ENCODE results near the gene PNCK. TPM values are rescaled to one million over a fixed set of nuclear protein-coding genes. Genes with fewer than 3 reads are reported as not detected.

PNCK gene
- total RNA-seq, 1 experiment from 2014 or later = 26.8 TPM

GRCh38 chrX:153703036-153703370 is 29.4 kb upstream of the PNCK start:
- no CpG with 5 or more reads among the region's 16 CpGs for WGBS (ENCODE audit: extremely low coverage, insufficient read length, low lambda C conversion rate)
- Mint-ChIP-seq H3K36me3 (ENCODE audit: insufficient read depth in 1 of 3, low read depth in 3 of 3) (peaks cover 23 to 56% (median 50%) of the 10 kb centered on the region in 3 experiments), H3K27ac (no peak overlapping the region), H3K9me3 (peaks cover 64 to 80% of the 10 kb centered on the region in 2 experiments), H3K4me1 (no peaks in the 10 kb centered on the region; a peak in 1 of 4 replicates), H3K27me3 (ENCODE audit: low read depth) (no peaks in the 10 kb centered on the region; the same call in 1 of the 2 replicates), H3K4me3 (no peak overlapping the region)
- Histone ChIP-seq H2BK5ac (ENCODE audit: insufficient read length, low read length) (no peak overlapping the region), H3K4me2 (ENCODE audit: insufficient read depth, insufficient read length, low read length) (no peak overlapping the region), H3K27me3 (ENCODE audit: insufficient read depth, low read length) (no peaks in the 10 kb centered on the region), H3K4me1 (ENCODE audit: insufficient read depth, low read length) (no peaks in the 10 kb centered on the region), H3K23ac (ENCODE audit: insufficient read length, low read depth, low read length) (no peak overlapping the region), H2BK20ac (ENCODE audit: low read depth, low read length, poor library complexity, severe bottlenecking) (no peak overlapping the region), H3K79me1 (ENCODE audit: insufficient read depth, low read depth, low read length, poor library complexity, severe bottlenecking) (no peaks in the 10 kb centered on the region), H2BK15ac (ENCODE audit: low read depth, low read length) (no peak overlapping the region), H3K56ac (ENCODE audit: insufficient read length, low read depth, low read length) (no peak overlapping the region), H4K8ac (replicated peaks; ENCODE audit: insufficient read length, low read depth, low read length) (no peak overlapping the region), H3K4ac (ENCODE audit: low read depth, low read length) (no peak overlapping the region), H4K20me1 (ENCODE audit: control insufficient read depth, insufficient read depth, insufficient read length) (no peaks in the 10 kb centered on the region), H2AFZ (ENCODE audit: low read length) (no peak overlapping the region), H3K9me3 (ENCODE audit: control insufficient read depth, low read depth, low read length) (peaks cover 4% of the 10 kb centered on the region), H4K5ac (ENCODE audit: insufficient read length, low read depth, low read length) (no peak overlapping the region), H3T11ph (ENCODE audit: low read length) (no peak overlapping the region), H2BK12ac (ENCODE audit: insufficient read length, low read depth, low read length) (no peak overlapping the region), H3K23me2 (ENCODE audit: insufficient read length, low read depth, low read length, poor library complexity, severe bottlenecking) (no peaks in the 10 kb centered on the region), H3K9ac (ENCODE audit: extremely low read depth, insufficient read length, low read length) (no peak overlapping the region), H4K91ac (ENCODE audit: insufficient read length, low read depth, low read length) (no peak overlapping the region), H3K27ac (ENCODE audit: insufficient read length, low read depth, low read length) (no peak overlapping the region), H2BK120ac (ENCODE audit: low read depth, low read length, poor library complexity, severe bottlenecking) (no peak overlapping the region), H3K14ac (ENCODE audit: insufficient read depth, low read length) (no peak overlapping the region), H3K18ac (ENCODE audit: insufficient read length, low read depth, low read length) (no peak overlapping the region), H2AK5ac (ENCODE audit: insufficient read length, low read length) (no peak overlapping the region), H3K79me2 (ENCODE audit: insufficient read depth, low read length) (no peaks in the 10 kb centered on the region)
- TF ChIP-seq CTCF (conservative IDR thresholded peaks at IDR 0.05) = no peak
- DNase-seq = no peak
